Glomerular visceral epithelial cell (primary cell): ENCODE data around the gene NKX2-2.
A peak's percentile ranks its signal among the peaks of the same experiment; 100 is the strongest.

ENCODE experiments used
- DNase-seq: peaks from one replicate; pipeline ENCODE4 v3.0.0-alpha.2; 2016; ENCODE audit errors: extremely low spot score

Gene NKX2-2

GRCh38 chr20:21521596-21522480, 8.0 kb upstream of the NKX2-2 start:
- DNase-seq, result no peak

GRCh38 chr20:21520702-21521595, 7.1 kb upstream of the NKX2-2 start:
- no peak for DNase-seq

GRCh38 chr20:21519136-21519584, 5.3 kb upstream of the NKX2-2 start:
- no peak for DNase-seq

- no peak for DNase-seq
Measured at GRCh38 chr20:21518292-21518991, 4.6 kb upstream of the NKX2-2 start.

GRCh38 chr20:21517566-21518277, 3.9 kb upstream of the NKX2-2 start:
- no peak for DNase-seq

- no peak for DNase-seq
Measured at GRCh38 chr20:21516861-21517565, 3.1 kb upstream of the NKX2-2 start.

- no peak for DNase-seq
Measured at GRCh38 chr20:21516180-21516567, 2.3 kb upstream of the NKX2-2 start.

- DNase-seq, result no peak
Measured at GRCh38 chr20:21515300-21516179, 1.7 kb upstream of the NKX2-2 start.

- no peak for DNase-seq
Measured at GRCh38 chr20:21514553-21515251, 838 bp upstream of the NKX2-2 start.

- DNase-seq, result no peak
Measured at GRCh38 chr20:21513181-21513663, 642 bp downstream of the NKX2-2 start.

- no peak for DNase-seq
Measured at GRCh38 chr20:21512634-21513180, 1.2 kb downstream of the NKX2-2 start.

GRCh38 chr20:21511850-21512633, 1.8 kb downstream of the NKX2-2 start:
- no peak for DNase-seq

- no peak for DNase-seq
Measured at GRCh38 chr20:21511485-21511849, 2.4 kb downstream of the NKX2-2 start.

- DNase-seq, result no peak
Measured at GRCh38 chr20:21510414-21511384, 3.2 kb downstream of the NKX2-2 start.

- peak; percentile 33 for DNase-seq
Measured at GRCh38 chr20:21509597-21510371, 4.1 kb downstream of the NKX2-2 start.

- DNase-seq, result no peak
Measured at GRCh38 chr20:21509079-21509596, 4.7 kb downstream of the NKX2-2 start.
